DOHH2 (cell line): ENCODE measurements around the gene TAF7L.
"Not testable (repeated sequence)": the region's sequence is repeated elsewhere in the genome, so short reads cannot be mapped to it uniquely, and the experiment has no call there.

ENCODE experiments used
- H3F3A ChIP-seq: fragments of 200-600 bp; sonication (generic), shearing (Covaris generic); 2 replicates; pipeline ENCODE4 v1.6.0; 2016; ENCODE audit warnings: antibody characterized with exemption, mild to moderate bottlenecking; ENCODE audit not compliant: control insufficient read depth, insufficient read depth
- H3K27ac ChIP-seq: fragments of 200-600 bp; sonication (generic); 2 replicates; pipeline ENCODE4 v1.5.1; 2014; ENCODE audit warnings: low read depth, mild to moderate bottlenecking, low read length, moderate library complexity
- H3K27me3 ChIP-seq: fragments of 200-600 bp; sonication (generic); 2 replicates; pipeline ENCODE4 v1.6.1; 2014; ENCODE audit warnings: mild to moderate bottlenecking, low read length, mixed read lengths; ENCODE audit not compliant: control insufficient read depth
- H3K36me3 ChIP-seq: fragments of 200-600 bp; sonication (generic); 2 replicates; pipeline ENCODE4 v1.6.1; 2014; ENCODE audit warnings: mild to moderate bottlenecking, low read length, moderate library complexity, mixed read lengths; ENCODE audit not compliant: control insufficient read depth
- H3K4me1 ChIP-seq: fragments of 200-600 bp; sonication (generic); 2 replicates; pipeline ENCODE4 v1.6.1; 2014; ENCODE audit warnings: mild to moderate bottlenecking, low read length, mixed read lengths; ENCODE audit not compliant: control insufficient read depth
- H3K4me2 ChIP-seq: fragments of 200-600 bp; sonication (generic); 2 replicates; pipeline ENCODE4 v1.6.0; 2014; ENCODE audit warnings: mild to moderate bottlenecking, low read length, moderate library complexity
- H3K4me3 ChIP-seq: fragments of 200-600 bp; sonication (generic); 2 replicates; pipeline ENCODE4 v1.5.1; 2014; ENCODE audit warnings: mild to moderate bottlenecking, low read length, mixed read lengths
- H3K79me2 ChIP-seq: fragments of 200-600 bp; sonication (generic); 2 replicates; pipeline ENCODE4 v1.6.1; 2014; ENCODE audit warnings: mild to moderate bottlenecking, low read length, mixed read lengths; ENCODE audit not compliant: control insufficient read depth
- H3K9me2 ChIP-seq: fragments of 200-600 bp; sonication (generic); replicated peaks from 2 replicates; pipeline ENCODE4 v1.6.1; 2014; ENCODE audit warnings: mild to moderate bottlenecking, low read length, mixed read lengths; ENCODE audit not compliant: control insufficient read depth
- H3K9me3 ChIP-seq: fragments of 200-600 bp; sonication (generic); 2 replicates; pipeline ENCODE4 v1.6.1; 2014; ENCODE audit warnings: antibody characterized with exemption, low read length, mixed read lengths; ENCODE audit not compliant: control insufficient read depth, insufficient read depth
- H4K20me1 ChIP-seq: fragments of 200-600 bp; sonication (generic); 2 replicates; pipeline ENCODE4 v1.6.0; 2014; ENCODE audit warnings: low read depth, mild to moderate bottlenecking, antibody characterized with exemption, low read length, moderate library complexity; ENCODE audit not compliant: control insufficient read depth, insufficient read depth
- EZH2phosphoT487 ChIP-seq: fragments of 200-600 bp; sonication (generic); IDR thresholded peaks from 2 replicates; pipeline ENCODE4 v1.6.1; 2017; ENCODE audit warnings: borderline replicate concordance, mild to moderate bottlenecking, antibody characterized with exemption, low read length, moderate library complexity, mixed read lengths
- TF ChIP-seq, protein P1 (sequence below): fragments of 200-600 bp; sonication (generic); IDR thresholded peaks from one replicate; pipeline ENCODE4 v1.5.1; 2014; ENCODE audit warnings: antibody characterized with exemption, mild to moderate bottlenecking, low read depth, low read length; ENCODE audit not compliant: poor library complexity, severe bottlenecking

TAF7L gene

GRCh38 chrX:101303790-101304189 is 12.7 kb upstream of the TAF7L start:
- Histone ChIP-seq H3K79me2 (no peaks in the 10 kb centered on the region), H3K27ac (no peak overlapping the region), H3K4me1 (no peaks in the 10 kb centered on the region), H3K27me3 (no peaks in the 10 kb centered on the region), H3K9me2 (no peaks in the 10 kb centered on the region), H3K36me3 (no peaks in the 10 kb centered on the region), H4K20me1 (no peaks in the 10 kb centered on the region), H3K9me3 (no peaks in the 10 kb centered on the region), H3F3A (no peaks in the 10 kb centered on the region), H3K4me3 (no peak overlapping the region), H3K4me2 (no peak overlapping the region)
- no peak for TF ChIP-seq EZH2phosphoT487
- TF ChIP-seq, protein P1, sequence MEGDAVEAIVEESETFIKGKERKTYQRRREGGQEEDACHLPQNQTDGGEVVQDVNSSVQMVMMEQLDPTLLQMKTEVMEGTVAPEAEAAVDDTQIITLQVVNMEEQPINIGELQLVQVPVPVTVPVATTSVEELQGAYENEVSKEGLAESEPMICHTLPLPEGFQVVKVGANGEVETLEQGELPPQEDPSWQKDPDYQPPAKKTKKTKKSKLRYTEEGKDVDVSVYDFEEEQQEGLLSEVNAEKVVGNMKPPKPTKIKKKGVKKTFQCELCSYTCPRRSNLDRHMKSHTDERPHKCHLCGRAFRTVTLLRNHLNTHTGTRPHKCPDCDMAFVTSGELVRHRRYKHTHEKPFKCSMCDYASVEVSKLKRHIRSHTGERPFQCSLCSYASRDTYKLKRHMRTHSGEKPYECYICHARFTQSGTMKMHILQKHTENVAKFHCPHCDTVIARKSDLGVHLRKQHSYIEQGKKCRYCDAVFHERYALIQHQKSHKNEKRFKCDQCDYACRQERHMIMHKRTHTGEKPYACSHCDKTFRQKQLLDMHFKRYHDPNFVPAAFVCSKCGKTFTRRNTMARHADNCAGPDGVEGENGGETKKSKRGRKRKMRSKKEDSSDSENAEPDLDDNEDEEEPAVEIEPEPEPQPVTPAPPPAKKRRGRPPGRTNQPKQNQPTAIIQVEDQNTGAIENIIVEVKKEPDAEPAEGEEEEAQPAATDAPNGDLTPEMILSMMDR = no peak

GRCh38 chrX:101295603-101296002 is 4.5 kb upstream of the TAF7L start:
- not testable (repeated sequence) for H3K9me3 ChIP-seq, H3K79me2 ChIP-seq, H3F3A ChIP-seq, H3K9me2 ChIP-seq, H3K4me3 ChIP-seq, H4K20me1 ChIP-seq, H3K27ac ChIP-seq, H3K36me3 ChIP-seq, H3K4me1 ChIP-seq, H3K27me3 ChIP-seq, H3K4me2 ChIP-seq

GRCh38 chrX:101287402-101287801 is 3.7 kb downstream of the TAF7L start:
- H3K9me2 ChIP-seq = no peaks in the 10 kb centered on the region
- H3K4me1 ChIP-seq = no peaks in the 10 kb centered on the region

DNA sequence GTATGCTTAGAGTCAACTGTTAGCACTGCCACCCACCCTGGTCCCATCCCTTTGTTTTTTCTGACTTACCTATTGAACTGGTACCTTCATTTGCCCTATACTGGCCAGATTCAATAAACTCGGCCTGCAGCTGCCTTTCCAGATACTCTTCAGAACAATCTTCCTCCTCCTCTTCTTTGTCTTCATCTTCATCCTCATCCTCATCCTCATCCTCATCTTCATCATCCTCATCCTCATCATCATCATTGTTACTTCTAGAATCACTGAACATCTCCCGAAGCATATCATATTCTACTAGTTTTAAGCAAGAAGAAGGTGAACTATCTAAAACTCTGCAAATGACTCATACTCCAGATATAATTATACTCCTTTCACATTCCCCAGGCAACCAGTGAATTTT is 14.9 kb downstream of the TAF7L start:
- TF ChIP-seq, protein P1 = no peak
- no peak for TF ChIP-seq EZH2phosphoT487
- Histone ChIP-seq H3K27ac (no peak overlapping the region), H3K9me2 (no peaks in the 10 kb centered on the region)

More at GRCh38 chrX:101287402-101287801, 3.7 kb downstream of the TAF7L start:
- no peaks in the 10 kb centered on the region for H3F3A ChIP-seq
- H3K4me3 ChIP-seq = no peak overlapping the region
- H3K36me3 ChIP-seq = no peaks in the 10 kb centered on the region
- no peak for TF ChIP-seq EZH2phosphoT487
- TF ChIP-seq, protein P1 = peak; percentile 34
- no peaks in the 10 kb centered on the region for H3K9me3 ChIP-seq
- H3K4me2 ChIP-seq = no peak overlapping the region
- H3K79me2 ChIP-seq = no peaks in the 10 kb centered on the region
- H3K27me3 ChIP-seq = peaks cover 3% of the 10 kb centered on the region; the same call in 1 of the 2 replicates
- no peak overlapping the region for H3K27ac ChIP-seq
- no peaks in the 10 kb centered on the region for H4K20me1 ChIP-seq

More for the DNA sequence above, 14.9 kb downstream of the TAF7L start:
- no peaks in the 10 kb centered on the region for H3F3A ChIP-seq
- no peaks in the 10 kb centered on the region for H3K79me2 ChIP-seq
- H3K27me3 ChIP-seq = no peaks in the 10 kb centered on the region
- H3K9me3 ChIP-seq = no peaks in the 10 kb centered on the region
- no peaks in the 10 kb centered on the region for H3K4me1 ChIP-seq
- no peak overlapping the region for H3K4me3 ChIP-seq
- H4K20me1 ChIP-seq = no peaks in the 10 kb centered on the region
- H3K4me2 ChIP-seq = no peak overlapping the region
- no peaks in the 10 kb centered on the region for H3K36me3 ChIP-seq
